ENCODE results near the gene SPON1.

DNA sequence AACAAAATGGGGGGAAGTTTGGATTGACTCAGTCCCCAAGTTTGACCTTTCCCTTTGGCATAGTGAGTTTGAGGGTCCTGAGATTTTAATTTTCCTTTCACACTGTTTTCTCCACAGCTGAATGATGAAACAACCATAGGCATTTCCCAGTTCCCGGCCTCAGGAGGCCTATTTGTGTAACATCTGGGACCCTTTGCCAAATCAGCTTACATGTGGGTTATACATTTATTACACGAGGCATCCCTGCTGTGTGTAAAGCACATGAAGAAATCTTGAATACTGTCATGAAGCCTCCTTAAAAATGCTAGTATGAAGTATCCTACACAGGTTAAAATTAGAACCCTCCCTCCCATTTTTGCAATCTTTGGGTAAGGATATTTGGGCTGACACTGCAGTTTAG, 44.6 kb upstream of the SPON1 start:
- TF ChIP-seq, protein P1, sequence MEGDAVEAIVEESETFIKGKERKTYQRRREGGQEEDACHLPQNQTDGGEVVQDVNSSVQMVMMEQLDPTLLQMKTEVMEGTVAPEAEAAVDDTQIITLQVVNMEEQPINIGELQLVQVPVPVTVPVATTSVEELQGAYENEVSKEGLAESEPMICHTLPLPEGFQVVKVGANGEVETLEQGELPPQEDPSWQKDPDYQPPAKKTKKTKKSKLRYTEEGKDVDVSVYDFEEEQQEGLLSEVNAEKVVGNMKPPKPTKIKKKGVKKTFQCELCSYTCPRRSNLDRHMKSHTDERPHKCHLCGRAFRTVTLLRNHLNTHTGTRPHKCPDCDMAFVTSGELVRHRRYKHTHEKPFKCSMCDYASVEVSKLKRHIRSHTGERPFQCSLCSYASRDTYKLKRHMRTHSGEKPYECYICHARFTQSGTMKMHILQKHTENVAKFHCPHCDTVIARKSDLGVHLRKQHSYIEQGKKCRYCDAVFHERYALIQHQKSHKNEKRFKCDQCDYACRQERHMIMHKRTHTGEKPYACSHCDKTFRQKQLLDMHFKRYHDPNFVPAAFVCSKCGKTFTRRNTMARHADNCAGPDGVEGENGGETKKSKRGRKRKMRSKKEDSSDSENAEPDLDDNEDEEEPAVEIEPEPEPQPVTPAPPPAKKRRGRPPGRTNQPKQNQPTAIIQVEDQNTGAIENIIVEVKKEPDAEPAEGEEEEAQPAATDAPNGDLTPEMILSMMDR (conservative IDR thresholded peaks at IDR 0.05; ENCODE audit: low read length) = no peak
- no peak for TF ChIP-seq EZH2phosphoT487 (IDR thresholded peaks at IDR 0.05; ENCODE audit: borderline replicate concordance)

All from Loucy (cell line).